Right atrium auricular region (tissue), 2 donors: Measurements from ENCODE around the gene CADPS. TPM values are rescaled to one million over a fixed set of nuclear protein-coding genes. Genes with fewer than 3 reads are reported as not detected.

ENCODE experiments used
- DNase-seq: peaks from one replicate; pipeline ENCODE4 v3.0.0-alpha.2; 2019; ENCODE audit warnings: low spot score
- H3K27ac ChIP-seq, 2 donors: fragments of 200-600 bp; sonication (generic); 1 replicate in 1 of 2; 2 replicates in 1 of 2; pipeline ENCODE4 v1.5.1; 2016 to 2019
- H3K27me3 ChIP-seq, 2 donors: fragments of 200-600 bp; sonication (generic); one replicate each; pipeline versions ENCODE4 v1.5.1 to v1.6.0; 2017 to 2019
- H3K36me3 ChIP-seq: fragments of 200-600 bp; sonication (generic); one replicate; pipeline ENCODE4 v1.5.1; 2016
- H3K4me1 ChIP-seq, 2 donors: fragments of 200-600 bp; sonication (generic); one replicate each; pipeline versions ENCODE4 v1.5.1 to v1.6.0; 2017 to 2019
- H3K4me3 ChIP-seq, 2 donors: fragments of 200-600 bp; sonication (generic); 1 replicate in 1 of 2; 2 replicates in 1 of 2; pipeline ENCODE4 v1.5.1; 2017 to 2019; ENCODE audit warnings: mild to moderate bottlenecking in 1 of 2, moderate library complexity in 1 of 2
- H3K9me3 ChIP-seq, 2 donors: fragments of 200-600 bp; sonication (generic); one replicate each; pipeline ENCODE4 v1.5.1; 2019
- CTCF ChIP-seq, 2 donors: fragments of 200-600 bp; sonication (generic); IDR thresholded peaks; one replicate each; pipeline ENCODE4 v1.5.1; 2019; ENCODE audit warnings: antibody characterized with exemption in 2 of 2
- total RNA-seq, 2 donors: library from RNA; depleted of rRNA; stranded (reverse); fragments of >200 nt; gene quantifications; one replicate each; pipeline ENCODE4 v1.1.0, GENCODE V29; 2016

CADPS gene
- total RNA-seq, 2 donors from 2014 or later: 16.1 to 48.2 TPM

GRCh38 chr3:62604751-62605351, 270.4 kb downstream of the CADPS start:
- Histone ChIP-seq H3K9me3 (no peaks in the 10 kb centered on the region), H3K4me3 (no peak overlapping the region), H3K4me1 (peaks cover 0 to 26% of the 10 kb centered on the region in 2 donors), H3K27me3 (no peaks in the 10 kb centered on the region), H3K27ac (no peak overlapping the region), H3K36me3 (no peaks in the 10 kb centered on the region)
- TF ChIP-seq CTCF (IDR thresholded peaks at IDR 0.05): no peak
- no peak for DNase-seq

- H3K27ac ChIP-seq: no peak overlapping the region
- no peaks in the 10 kb centered on the region for H3K27me3 ChIP-seq
- TF ChIP-seq CTCF (IDR thresholded peaks at IDR 0.05): no peak
- peaks cover 0 to 26% of the 10 kb centered on the region in 2 donors for H3K4me1 ChIP-seq
- H3K36me3 ChIP-seq: no peaks in the 10 kb centered on the region
- H3K9me3 ChIP-seq: no peaks in the 10 kb centered on the region
- H3K4me3 ChIP-seq: no peak overlapping the region
- no peak for DNase-seq
Observed at GRCh38 chr3:62604298-62604697, 270.9 kb downstream of the CADPS start.

- Histone ChIP-seq H3K9me3 (no peaks in the 10 kb centered on the region), H3K36me3 (no peaks in the 10 kb centered on the region), H3K4me1 (peaks cover 0 to 26% of the 10 kb centered on the region in 2 donors), H3K27me3 (no peaks in the 10 kb centered on the region), H3K27ac (no peak overlapping the region), H3K4me3 (no peak overlapping the region)
- TF ChIP-seq CTCF (IDR thresholded peaks at IDR 0.05): no peak
- no peak for DNase-seq
Observed at GRCh38 chr3:62602987-62603386, 272.2 kb downstream of the CADPS start.

GRCh38 chr3:62602129-62602770, 273.0 kb downstream of the CADPS start:
- TF ChIP-seq CTCF (IDR thresholded peaks at IDR 0.05): no peak

GRCh38 chr3:62601238-62602070, 273.8 kb downstream of the CADPS start:
- no peak for TF ChIP-seq CTCF (IDR thresholded peaks at IDR 0.05)
- H3K27me3 ChIP-seq: no peaks in the 10 kb centered on the region
- no peak overlapping the region for H3K27ac ChIP-seq
- H3K4me1 ChIP-seq: peaks cover 0 to 14% of the 10 kb centered on the region in 2 donors
- DNase-seq: no peak
- no peaks in the 10 kb centered on the region for H3K36me3 ChIP-seq
- H3K4me3 ChIP-seq: no peak overlapping the region
- no peaks in the 10 kb centered on the region for H3K9me3 ChIP-seq

More at GRCh38 chr3:62602129-62602770, 273.0 kb downstream of the CADPS start:
- H3K27me3 ChIP-seq: no peaks in the 10 kb centered on the region
- no peaks in the 10 kb centered on the region for H3K36me3 ChIP-seq
- no peak for DNase-seq
- no peak overlapping the region for H3K27ac ChIP-seq
- peaks cover 0 to 19% of the 10 kb centered on the region in 2 donors for H3K4me1 ChIP-seq
- H3K9me3 ChIP-seq: no peaks in the 10 kb centered on the region
- H3K4me3 ChIP-seq: no peak overlapping the region
